Ascending aorta (tissue), 2 donors: Measurements from ENCODE around the gene ERBB2. TPM values are rescaled to one million over a fixed set of nuclear protein-coding genes. Genes with fewer than 3 reads are reported as not detected.
"Not testable (repeated sequence)": the region's sequence is repeated elsewhere in the genome, so short reads cannot be mapped to it uniquely, and the experiment has no call there.

ENCODE experiments used
- DNase-seq, 2 donors: peaks; one replicate each; pipeline ENCODE4 v3.0.0-alpha.2; 2019; ENCODE audit warnings: low spot score in 2 of 2
- H3K27ac ChIP-seq, 2 donors: fragments of 200-600 bp; sonication (generic); one replicate each; pipeline ENCODE4 v1.5.1; 2016 to 2017; ENCODE audit warnings: mild to moderate bottlenecking in 1 of 2
- H3K27me3 ChIP-seq: fragments of 200-600 bp; sonication (generic); one replicate; pipeline ENCODE4 v1.5.1; 2017
- H3K36me3 ChIP-seq, 2 donors: fragments of 200-600 bp; sonication (generic); one replicate each; pipeline ENCODE4 v1.5.1; 2016
- H3K4me1 ChIP-seq, 2 donors: fragments of 200-600 bp; sonication (generic); one replicate each; pipeline ENCODE4 v1.5.1; 2016 to 2017; ENCODE audit warnings: mild to moderate bottlenecking in 1 of 2
- H3K4me3 ChIP-seq, 2 donors: fragments of 200-600 bp; sonication (generic); one replicate each; pipeline ENCODE4 v1.5.1; 2016 to 2017; ENCODE audit warnings: mild to moderate bottlenecking in 1 of 2
- H3K9me3 ChIP-seq, 2 donors: fragments of 200-600 bp; sonication (generic); one replicate each; pipeline ENCODE4 v1.5.1; 2016
- CTCF ChIP-seq, 3 experiments: fragments of 200-600 bp in 2 of 3; fragments of 450-650 bp in 1 of 3; sonication (generic) in 2 of 3; IDR thresholded peaks; one replicate each; pipeline ENCODE4 v1.5.1; 2016 to 2019; ENCODE audit warnings: antibody characterized with exemption in 3 of 3, mild to moderate bottlenecking in 1 of 3, moderate library complexity in 1 of 3
- intact Hi-C: fragments of 100-400 bp; cut with DNase I; formaldehyde crosslinking; loops from one replicate; pipeline ENCODE4 v1.15.1; 2023
- total RNA-seq: library from RNA; depleted of rRNA; stranded (reverse); fragments of >200 nt; gene quantifications from one replicate; pipeline ENCODE4 v1.1.0, GENCODE V29; 2016

The ERBB2 gene
- total RNA-seq, 1 donor from 2014 or later = 124 TPM

- H3K4me1 ChIP-seq = peaks cover 3 to 9% of the 10 kb centered on the region in 2 donors
- no peaks in the 10 kb centered on the region for H3K27me3 ChIP-seq
- no peaks in the 10 kb centered on the region for H3K9me3 ChIP-seq
- H3K36me3 ChIP-seq = no peaks in the 10 kb centered on the region
- TF ChIP-seq CTCF (IDR thresholded peaks at IDR 0.05) = no peak
- DNase-seq = no peak
- H3K4me3 ChIP-seq = no peak overlapping the region
- intact Hi-C loops = no loop called here
- H3K27ac ChIP-seq = no peak overlapping the region
Observed at GRCh38 chr17:39757931-39758873, 58.3 kb downstream of the ERBB2 start.

GRCh38 chr17:39759204-39759603 lies 59.3 kb downstream of the ERBB2 start:
- Histone ChIP-seq H3K36me3 (no peaks in the 10 kb centered on the region), H3K27ac (no peak overlapping the region), H3K9me3 (no peaks in the 10 kb centered on the region), H3K4me3 (no peak overlapping the region), H3K4me1 (peaks cover 0 to 5% of the 10 kb centered on the region in 2 donors), H3K27me3 (no peaks in the 10 kb centered on the region)
- TF ChIP-seq CTCF (IDR thresholded peaks at IDR 0.05) = no peak
- no peak for DNase-seq
- intact Hi-C loops = no loop called here

- no peaks in the 10 kb centered on the region for H3K36me3 ChIP-seq
- H3K4me1 ChIP-seq = no peaks in the 10 kb centered on the region
- intact Hi-C loops = no loop called here
- DNase-seq = no peak
- no peaks in the 10 kb centered on the region for H3K9me3 ChIP-seq
- H3K27me3 ChIP-seq = no peaks in the 10 kb centered on the region
- H3K27ac ChIP-seq = no peak overlapping the region
- TF ChIP-seq CTCF (IDR thresholded peaks at IDR 0.05) = no peak
- no peak overlapping the region for H3K4me3 ChIP-seq
Observed at GRCh38 chr17:39761861-39762496, 62.1 kb downstream of the ERBB2 start.

- Histone ChIP-seq H3K27me3 (no peaks in the 10 kb centered on the region), H3K4me1 (no peaks in the 10 kb centered on the region), H3K9me3 (no peaks in the 10 kb centered on the region), H3K4me3 (no peak overlapping the region), H3K27ac (no peak overlapping the region), H3K36me3 (no peaks in the 10 kb centered on the region)
- intact Hi-C loops = no loop called here
- DNase-seq = no peak
- TF ChIP-seq CTCF (IDR thresholded peaks at IDR 0.05) = no peak
Observed at GRCh38 chr17:39763051-39763820, 63.4 kb downstream of the ERBB2 start.

- H3K36me3 ChIP-seq, intact Hi-C loops, DNase-seq, H3K27me3 ChIP-seq, H3K4me3 ChIP-seq, H3K4me1 ChIP-seq, H3K27ac ChIP-seq, H3K9me3 ChIP-seq: not testable (repeated sequence)
Observed at GRCh38 chr17:39764171-39764570, 64.3 kb downstream of the ERBB2 start.
